NCI-H345 treated with DMSO at 0.1 percent for 48 hours (cell line): ENCODE results near the gene COL5A1.

Experiments
- DNase-seq: peaks from one replicate; lab custom pipeline; 2025; ENCODE audit not compliant: unreplicated experiment; lab: John Stamatoyannopoulos, UW

The COL5A1 gene

DNA sequence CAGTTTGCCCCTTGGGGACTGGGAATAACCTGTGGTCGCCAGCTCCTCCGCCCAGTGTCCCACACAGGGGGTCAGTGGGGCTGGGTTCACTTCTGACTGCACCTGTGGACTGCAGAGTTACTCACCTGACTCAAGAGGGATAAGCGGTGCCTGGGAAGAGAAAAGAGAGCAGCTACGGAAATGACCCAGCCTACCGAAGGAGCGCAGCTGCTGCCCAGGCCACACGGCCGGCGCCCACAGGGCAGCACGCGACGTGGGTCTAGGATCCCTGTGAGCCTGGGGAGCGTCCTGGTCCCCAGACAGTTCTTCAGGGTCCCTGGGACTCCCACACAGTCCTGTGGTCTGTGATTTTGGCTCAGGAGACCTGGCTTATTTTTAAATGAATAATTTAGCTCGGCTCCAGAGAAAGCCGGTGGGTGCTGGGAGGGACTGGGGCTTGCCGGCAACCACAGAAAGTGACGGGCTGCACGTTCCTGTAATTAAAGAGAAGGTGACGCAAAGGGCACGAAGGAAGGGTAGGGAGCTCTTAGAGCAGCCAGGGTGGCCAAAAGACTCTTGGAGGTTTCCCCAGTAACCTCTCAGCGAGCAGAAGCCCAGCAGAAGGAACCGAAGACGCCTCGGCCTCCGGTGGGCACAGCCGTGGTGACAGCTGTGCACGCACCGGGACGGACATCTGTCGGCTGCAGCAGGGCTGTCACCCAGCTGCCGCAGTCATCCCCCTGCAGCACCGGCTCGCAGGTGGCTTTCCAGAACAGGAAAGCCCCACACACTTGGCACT is 141.5 kb downstream of the COL5A1 start:
- DNase-seq = no peak

- DNase-seq = no peak
Measured at GRCh38 chr9:134783699-134784039, 142.1 kb downstream of the COL5A1 start.

- DNase-seq = no peak
Measured at GRCh38 chr9:134784577-134785305, 143.1 kb downstream of the COL5A1 start.

DNA sequence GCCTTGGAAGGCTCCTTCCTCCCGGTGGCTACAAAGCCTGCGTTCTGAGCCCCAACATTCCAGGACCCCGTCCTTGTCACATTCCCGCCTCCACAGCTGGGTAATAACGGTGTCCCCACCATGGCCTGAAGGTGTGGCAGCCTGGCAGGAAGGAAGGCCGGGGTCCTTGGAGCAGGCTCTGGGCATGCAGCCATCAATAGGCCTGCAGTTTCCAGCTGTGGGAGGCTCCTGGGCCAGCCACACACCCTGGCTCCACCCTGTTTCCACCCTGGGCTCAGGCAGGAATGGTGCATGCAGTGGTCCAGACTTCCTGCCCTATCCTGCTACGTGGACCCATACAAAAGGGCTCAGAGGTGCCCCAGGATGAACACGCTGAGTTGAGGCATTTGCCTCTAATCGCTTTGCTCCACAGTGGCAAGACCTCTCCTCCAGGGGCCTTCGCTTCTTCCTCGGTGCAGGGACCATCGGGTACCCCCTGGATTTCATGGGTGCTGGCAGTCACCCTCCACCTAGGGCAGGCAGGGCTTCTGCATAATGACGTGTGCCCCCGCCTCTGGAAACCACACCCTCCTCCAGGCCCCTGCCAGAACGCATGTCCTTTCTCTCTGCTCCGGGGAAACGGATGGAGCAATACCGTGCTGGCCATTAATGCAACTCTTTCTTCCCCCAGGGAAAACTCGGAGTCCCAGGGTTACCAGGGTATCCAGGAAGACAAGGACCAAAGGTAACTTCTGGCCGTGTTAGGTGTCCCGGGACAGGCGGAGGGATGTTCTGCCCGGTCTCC is 143.9 kb downstream of the COL5A1 start:
- DNase-seq = no peak

DNA sequence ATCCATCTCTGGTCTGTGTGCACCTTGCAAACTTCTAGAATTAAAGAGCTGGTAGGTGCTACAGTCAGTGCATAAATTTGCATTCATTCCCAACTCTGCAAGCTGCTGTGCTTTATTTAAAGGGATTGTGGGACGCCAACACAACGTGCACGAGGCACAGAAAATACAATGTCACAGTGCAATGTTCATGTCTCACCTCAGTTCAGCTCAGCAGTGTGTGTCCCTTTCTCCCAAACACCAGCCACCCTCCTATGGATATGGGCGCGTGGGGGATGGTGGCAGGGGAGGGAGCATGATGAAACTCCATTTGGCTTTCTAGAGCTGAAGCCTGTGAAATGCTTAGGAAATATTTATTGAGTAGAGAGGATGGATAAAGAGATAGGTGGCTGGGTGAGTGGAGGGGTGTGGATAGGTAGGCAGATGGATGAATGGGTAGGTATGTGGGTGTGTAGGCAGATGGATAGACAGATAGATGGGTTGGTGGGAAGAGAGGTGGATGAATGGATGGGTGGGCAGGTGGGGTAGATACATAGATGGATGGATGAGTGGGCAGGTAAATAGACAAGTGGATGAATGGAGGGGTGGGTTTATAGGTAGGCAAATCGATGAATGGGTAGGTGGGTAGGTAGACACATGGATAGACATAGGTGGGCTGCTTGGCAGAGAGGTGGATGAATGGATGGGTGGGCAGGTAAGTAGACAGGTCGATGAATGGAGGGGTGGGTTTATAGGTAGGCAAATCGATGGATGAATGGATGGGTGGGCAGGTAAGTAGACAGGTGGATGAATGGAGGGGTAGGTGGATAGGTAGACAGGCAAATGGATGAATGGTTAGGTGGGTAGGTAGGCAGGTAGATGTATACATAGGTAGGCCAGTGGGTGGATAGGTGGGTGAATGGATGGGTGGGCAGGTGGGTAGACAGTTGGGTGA is 146.3 kb downstream of the COL5A1 start:
- DNase-seq = no peak

GRCh38 chr9:134789168-134789567 is 147.6 kb downstream of the COL5A1 start:
- DNase-seq = no peak

- no peak for DNase-seq
Measured at GRCh38 chr9:134791009-134791408, 149.4 kb downstream of the COL5A1 start.

DNA sequence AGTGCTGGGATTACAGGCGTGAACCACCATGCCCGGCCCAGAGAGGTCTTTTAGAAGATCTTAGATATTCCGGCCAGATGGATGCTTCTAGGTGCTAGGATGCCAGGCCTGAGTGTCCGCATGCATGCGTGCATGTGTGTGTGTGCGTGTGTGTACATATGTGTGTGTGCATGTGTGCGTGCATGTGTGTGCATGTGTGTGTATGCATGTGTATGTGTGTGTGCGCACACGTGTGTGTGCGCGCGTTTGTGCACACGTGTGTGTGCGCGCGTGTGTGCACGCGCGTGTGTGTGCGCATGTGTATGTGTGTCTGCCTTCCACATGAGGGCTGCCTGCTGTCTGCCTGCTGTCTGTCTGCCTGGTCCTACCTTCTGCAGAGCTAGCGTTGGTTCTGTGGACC is 151.0 kb downstream of the COL5A1 start:
- DNase-seq = no peak

GRCh38 chr9:134793288-134794188 is 151.9 kb downstream of the COL5A1 start:
- DNase-seq = no peak

DNA sequence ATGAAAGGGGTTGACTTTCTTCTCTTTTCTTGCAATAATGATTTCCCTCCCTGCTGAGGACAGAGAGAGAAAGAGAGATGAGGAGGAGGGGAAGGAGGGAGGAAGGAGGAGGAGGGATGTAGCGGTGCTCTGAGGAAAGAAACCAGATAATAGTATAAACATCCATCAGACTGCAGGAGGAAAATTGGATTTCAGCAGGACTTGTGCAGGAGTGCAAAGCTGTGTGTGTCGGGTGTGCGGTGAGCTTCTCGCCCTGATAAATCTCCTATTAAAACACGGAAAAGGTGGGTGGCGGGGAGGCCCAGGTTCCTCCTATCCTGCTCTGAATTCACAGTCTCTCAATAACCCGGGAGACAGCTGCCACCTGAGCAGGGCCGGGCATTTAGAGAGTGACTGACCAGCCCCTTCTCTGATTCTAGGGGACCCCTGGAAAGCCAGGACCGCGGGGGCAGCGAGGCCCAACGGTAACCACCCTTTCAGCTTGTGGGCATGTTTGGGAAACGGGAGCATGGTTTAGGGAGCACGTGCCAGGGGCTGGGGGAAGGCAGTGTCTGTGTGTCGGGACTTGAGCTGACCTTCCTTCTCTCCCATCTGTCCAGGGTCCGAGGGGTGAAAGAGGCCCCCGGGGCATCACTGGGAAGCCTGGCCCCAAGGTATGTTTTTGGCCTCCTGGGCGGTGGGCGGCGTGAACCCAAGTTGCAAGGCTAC is 153.2 kb downstream of the COL5A1 start:
- no peak for DNase-seq

GRCh38 chr9:134795446-134795845 is 153.8 kb downstream of the COL5A1 start:
- DNase-seq = no peak

DNA sequence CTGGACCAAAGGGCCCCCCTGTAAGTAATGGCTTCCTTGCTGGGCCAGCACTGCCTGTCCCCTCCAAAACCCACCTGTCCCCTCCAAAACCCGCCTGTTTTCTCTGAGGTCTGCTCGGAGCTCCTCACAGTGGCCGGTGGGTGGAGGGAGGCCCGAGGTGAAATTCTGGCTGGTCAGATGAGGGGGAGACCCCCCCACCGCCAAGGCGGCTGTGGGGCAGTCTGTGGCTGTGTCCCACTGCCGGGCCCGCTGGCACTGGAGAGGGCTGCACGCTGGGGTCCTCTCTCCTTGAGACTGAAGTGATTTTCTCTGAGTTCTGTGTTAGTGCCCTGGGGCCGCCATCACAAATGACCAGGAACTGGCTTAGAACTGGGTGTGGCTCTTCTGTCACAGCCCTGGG is 155.3 kb downstream of the COL5A1 start:
- DNase-seq = no peak

DNA sequence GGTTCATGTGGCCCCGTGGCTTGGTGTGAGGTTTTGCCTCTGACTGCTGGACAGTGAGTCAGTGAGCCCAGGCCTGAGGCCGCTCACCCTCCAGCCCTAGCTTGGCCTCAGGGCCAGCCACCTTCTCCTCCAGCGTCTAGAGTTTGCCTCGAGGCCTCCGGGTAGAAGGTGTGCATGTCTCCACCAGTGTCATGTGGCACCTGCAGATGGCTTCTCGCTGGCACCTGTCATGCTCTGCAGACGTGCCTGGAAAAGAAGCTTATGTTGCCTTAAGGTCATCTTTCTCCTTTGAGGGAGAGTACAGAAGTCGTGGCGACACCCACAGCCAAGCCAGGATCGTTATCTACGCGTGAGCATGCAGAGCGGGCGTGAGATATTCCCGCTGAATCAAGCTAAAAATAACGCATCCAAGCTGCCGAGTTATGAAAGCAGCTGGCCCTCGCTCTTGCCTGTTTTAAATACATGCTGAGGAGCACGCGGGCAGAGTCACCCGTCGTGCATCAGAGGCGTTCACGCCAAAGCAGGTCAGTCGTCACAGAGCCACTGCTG is 159.3 kb downstream of the COL5A1 start:
- DNase-seq = no peak

GRCh38 chr9:134802216-134802795 is 160.7 kb downstream of the COL5A1 start:
- DNase-seq = no peak

DNA sequence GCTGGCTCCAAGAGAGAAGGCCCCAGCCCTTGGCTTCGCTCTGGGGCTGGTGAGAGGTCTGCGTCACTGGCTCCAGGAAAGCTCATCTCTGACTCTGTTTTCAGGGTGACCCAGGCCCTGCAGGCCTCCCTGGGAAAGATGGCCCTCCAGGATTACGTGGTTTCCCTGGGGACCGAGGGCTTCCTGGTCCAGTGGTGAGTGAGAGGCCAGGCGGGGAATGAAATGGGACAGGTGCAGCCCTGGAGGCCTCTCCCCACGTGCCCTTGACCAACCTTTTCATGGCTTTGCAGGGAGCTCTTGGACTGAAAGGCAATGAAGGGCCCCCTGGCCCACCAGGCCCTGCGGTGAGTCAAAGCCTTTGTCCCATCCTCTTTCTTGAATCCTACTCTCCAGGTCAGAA is 163.3 kb downstream of the COL5A1 start:
- DNase-seq = no peak

GRCh38 chr9:134807716-134808446 is 166.3 kb downstream of the COL5A1 start:
- no peak for DNase-seq

GRCh38 chr9:134808447-134808792 is 166.8 kb downstream of the COL5A1 start:
- DNase-seq = no peak

GRCh38 chr9:134809292-134809691 is 167.7 kb downstream of the COL5A1 start:
- no peak for DNase-seq
